Nephron progenitor cell (in vitro differentiated cells): ENCODE measurements around the gene CELF3.

ENCODE experiments used
- DNase-seq: peaks from one replicate; pipeline ENCODE4 v3.0.0; 2021
- H3K27ac Mint-ChIP-seq: 2 replicates; pipeline ENCODE4 v1.8.0; 2021; ENCODE audit warnings: mild to moderate bottlenecking, moderate library complexity, mixed read lengths
- H3K27me3 Mint-ChIP-seq: 2 replicates; pipeline ENCODE4 v1.8.0; 2021; ENCODE audit warnings: mild to moderate bottlenecking, low read depth, mixed read lengths; ENCODE audit not compliant: poor library complexity
- H3K36me3 Mint-ChIP-seq: 2 replicates; pipeline ENCODE4 v1.8.0; 2021; ENCODE audit warnings: low read depth, mixed read lengths
- H3K4me1 Mint-ChIP-seq: 2 replicates; pipeline ENCODE4 v1.8.0; 2021; ENCODE audit warnings: mixed read lengths
- H3K4me3 Mint-ChIP-seq: 2 replicates; pipeline ENCODE4 v1.8.0; 2021; ENCODE audit warnings: mild to moderate bottlenecking, moderate library complexity, mixed read lengths
- H3K9me3 Mint-ChIP-seq: 2 replicates; pipeline ENCODE4 v1.8.0; 2021; ENCODE audit warnings: mild to moderate bottlenecking, moderate library complexity, mixed read lengths
- CTCF ChIP-seq: fragments of 200-600 bp; sonication (generic); IDR thresholded peaks from 2 replicates; pipeline ENCODE4 v1.5.0; 2021; ENCODE audit warnings: antibody characterized with exemption

The CELF3 gene

GRCh38 chr1:151703813-151704212 is 12.8 kb downstream of the CELF3 start:
- Mint-ChIP-seq H3K27me3 (peaks cover 11% of the 10 kb centered on the region), H3K4me3 (no peak overlapping the region), H3K27ac (peak overlapping the region; percentile 34), H3K4me1 (peaks cover 24% of the 10 kb centered on the region), H3K36me3 (peaks cover 23% of the 10 kb centered on the region), H3K9me3 (no peaks in the 10 kb centered on the region)
- DNase-seq = no peak
- no peak for TF ChIP-seq CTCF

DNA sequence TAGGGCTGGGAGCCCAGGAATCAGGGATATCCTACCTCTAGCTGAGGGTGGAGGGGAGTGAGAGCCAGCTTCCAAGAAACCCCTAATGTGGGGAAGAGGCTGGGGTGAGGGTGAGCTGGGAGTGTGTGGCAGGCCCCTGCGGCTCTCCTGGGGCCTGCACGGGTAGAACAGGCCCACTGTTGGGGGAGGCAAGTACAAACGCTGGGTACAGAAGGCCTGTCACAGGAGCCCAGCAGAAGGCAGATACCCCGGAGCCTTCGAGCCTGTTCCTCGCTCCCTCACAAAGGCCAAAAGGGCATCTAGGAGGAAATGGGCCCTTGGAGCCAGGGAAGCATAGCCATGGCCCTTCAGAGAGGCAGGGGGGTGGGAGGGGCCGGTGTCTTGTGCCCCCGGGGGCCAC is 13.7 kb downstream of the CELF3 start:
- Mint-ChIP-seq H3K36me3 (peaks cover 28% of the 10 kb centered on the region), H3K27ac (peak overlapping the region; percentile 97), H3K4me3 (peak overlapping the region; percentile 6), H3K4me1 (peaks cover 24% of the 10 kb centered on the region), H3K9me3 (no peaks in the 10 kb centered on the region), H3K27me3 (peaks cover 11% of the 10 kb centered on the region)
- DNase-seq = no peak
- TF ChIP-seq CTCF = no peak

- Mint-ChIP-seq H3K4me3 (no peak overlapping the region), H3K4me1 (peaks cover 24% of the 10 kb centered on the region), H3K9me3 (no peaks in the 10 kb centered on the region), H3K36me3 (peaks cover 36% of the 10 kb centered on the region), H3K27ac (no peak overlapping the region), H3K27me3 (peaks cover 11% of the 10 kb centered on the region)
- no peak for TF ChIP-seq CTCF
- no peak for DNase-seq
These were observed 15.1 kb downstream of the CELF3 start for GRCh38 chr1:151701515-151701914.

DNA sequence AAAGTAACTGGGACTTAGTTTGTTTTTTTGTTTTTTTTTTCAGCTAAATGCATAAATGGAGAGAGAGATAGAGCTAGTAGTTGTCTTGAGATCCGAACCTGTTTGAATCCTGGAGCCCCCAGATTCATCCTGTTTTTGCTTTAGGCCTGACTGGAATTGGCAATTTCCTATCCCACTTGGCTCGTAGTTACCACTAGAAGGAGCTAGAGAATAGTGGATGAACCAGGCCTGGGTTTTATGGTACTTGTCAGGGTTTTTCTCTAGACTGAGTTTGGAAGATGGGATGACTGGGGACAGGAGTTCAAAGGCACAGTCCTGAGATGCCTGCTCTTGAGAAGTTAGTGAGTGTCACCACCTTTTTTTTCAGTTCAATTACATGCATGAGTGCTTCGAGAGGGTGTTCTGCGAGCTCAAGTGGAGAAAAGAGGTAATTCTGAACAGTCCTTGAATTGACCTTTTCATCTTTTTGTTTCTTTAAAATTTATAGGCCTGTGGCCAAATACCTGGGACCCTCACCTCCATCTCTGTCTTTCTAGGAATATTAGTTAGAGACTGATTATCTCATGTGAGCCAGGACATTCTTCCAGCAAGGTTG is 23.4 kb downstream of the CELF3 start:
- no peak for DNase-seq
- peak; percentile 60 for TF ChIP-seq CTCF
- Mint-ChIP-seq H3K9me3 (no peaks in the 10 kb centered on the region), H3K36me3 (peaks cover 51% of the 10 kb centered on the region), H3K27ac (peak overlapping the region; percentile 1), H3K27me3 (peaks cover 2% of the 10 kb centered on the region), H3K4me3 (no peak overlapping the region), H3K4me1 (no peaks in the 10 kb centered on the region)

GRCh38 chr1:151692226-151692625 is 24.4 kb downstream of the CELF3 start:
- no peaks in the 10 kb centered on the region for H3K9me3 Mint-ChIP-seq
- H3K27me3 Mint-ChIP-seq = peaks cover 5% of the 10 kb centered on the region
- TF ChIP-seq CTCF = no peak
- DNase-seq = no peak
- no peak overlapping the region for H3K27ac Mint-ChIP-seq
- H3K4me3 Mint-ChIP-seq = no peak overlapping the region
- no peaks in the 10 kb centered on the region for H3K4me1 Mint-ChIP-seq
- H3K36me3 Mint-ChIP-seq = peaks cover 55% of the 10 kb centered on the region

GRCh38 chr1:151689494-151689893 is 27.1 kb downstream of the CELF3 start:
- no peak overlapping the region for H3K4me3 Mint-ChIP-seq
- H3K9me3 Mint-ChIP-seq = no peaks in the 10 kb centered on the region
- peaks cover 2% of the 10 kb centered on the region for H3K27me3 Mint-ChIP-seq
- no peak overlapping the region for H3K27ac Mint-ChIP-seq
- no peak for DNase-seq
- no peaks in the 10 kb centered on the region for H3K4me1 Mint-ChIP-seq
- peaks cover 48% of the 10 kb centered on the region for H3K36me3 Mint-ChIP-seq
- TF ChIP-seq CTCF = no peak
